GM10248 (cell line): Measurements from ENCODE around the gene ZNF394.
A peak's percentile ranks its signal among the peaks of the same experiment; 100 is the strongest.
"Not testable (repeated sequence)": the region's sequence is repeated elsewhere in the genome, so short reads cannot be mapped to it uniquely, and the experiment has no call there.

Source experiments
- CTCF ChIA-PET: fragments of 300-600 bp; sonication (Branson Sonifier 250); formaldehyde crosslinking; extraction: SDS; loops from one replicate; lab custom pipeline; 2021; ENCODE audit warnings: antibody characterized with exemption; lab: Yijun Ruan, JAX
- POLR2A ChIA-PET: fragments of 350-650 bp; sonication (Branson Sonifier 250); formaldehyde crosslinking; extraction: SDS; loops from one replicate; lab custom pipeline; 2020; ENCODE audit warnings: antibody characterized with exemption; lab: Yijun Ruan, JAX
- DNase-seq: peaks from one replicate; pipeline ENCODE4 v3.0.0; 2012; ENCODE audit errors: extremely low spot score
- CTCF ChIP-seq: IDR thresholded peaks from 2 replicates; pipeline ENCODE4 v1.5.1; 2012; ENCODE audit warnings: mild to moderate bottlenecking, low read depth; ENCODE audit errors: extremely low read depth, missing control alignments, control extremely low read depth

The ZNF394 gene

GRCh38 chr7:99499721-99500636, at the start of gene ZNF394:
Gene ZNF394 (minus strand): TSS chr7:99500281. CDS start chr7:99500093, 188 bp downstream.
- POLR2A ChIA-PET: interaction anchor here (1.1 to 1.4 kb wide), 3 partner anchors 9 to 61 kb away, joined by 3 to 12 read pairs (median 4); partner anchors contain the start of gene ZNF655
- DNase-seq: peak; percentile 90
- no peak for TF ChIP-seq CTCF
- CTCF ChIA-PET: no interaction called here

DNA sequence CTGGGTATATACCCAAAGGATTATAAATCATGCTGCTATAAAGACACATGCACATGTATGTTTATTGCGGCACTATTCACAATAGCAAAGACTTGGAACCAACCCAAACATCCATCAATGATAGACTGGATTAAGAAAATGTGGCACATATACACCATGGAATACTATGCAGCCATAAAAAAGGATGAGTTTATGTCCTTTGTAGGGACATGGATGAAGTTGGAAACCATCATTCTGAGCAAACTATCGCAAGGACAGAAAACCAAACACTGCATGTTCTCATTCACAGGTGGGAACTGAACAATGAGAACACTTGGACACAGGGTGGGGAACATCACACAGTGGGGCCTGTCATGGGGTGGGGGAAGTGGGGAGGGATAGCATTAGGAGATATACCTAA, 49.5 kb upstream of the ZNF394 start:
- POLR2A ChIA-PET, CTCF ChIA-PET, DNase-seq: not testable (repeated sequence)

GRCh38 chr7:99545308-99545707, 45.2 kb upstream of the ZNF394 start:
- CTCF ChIA-PET: interaction anchor here (1.0 kb wide), 1 partner anchor 13 kb away, joined by 4 read pairs; no protein-coding TSS in a partner anchor
- DNase-seq, POLR2A ChIA-PET: not testable (repeated sequence)

GRCh38 chr7:99543916-99544315, 43.8 kb upstream of the ZNF394 start:
- DNase-seq: no peak
- ChIA-PET POLR2A (no interaction called here), CTCF (no interaction called here)
- TF ChIP-seq CTCF: no peak

DNA sequence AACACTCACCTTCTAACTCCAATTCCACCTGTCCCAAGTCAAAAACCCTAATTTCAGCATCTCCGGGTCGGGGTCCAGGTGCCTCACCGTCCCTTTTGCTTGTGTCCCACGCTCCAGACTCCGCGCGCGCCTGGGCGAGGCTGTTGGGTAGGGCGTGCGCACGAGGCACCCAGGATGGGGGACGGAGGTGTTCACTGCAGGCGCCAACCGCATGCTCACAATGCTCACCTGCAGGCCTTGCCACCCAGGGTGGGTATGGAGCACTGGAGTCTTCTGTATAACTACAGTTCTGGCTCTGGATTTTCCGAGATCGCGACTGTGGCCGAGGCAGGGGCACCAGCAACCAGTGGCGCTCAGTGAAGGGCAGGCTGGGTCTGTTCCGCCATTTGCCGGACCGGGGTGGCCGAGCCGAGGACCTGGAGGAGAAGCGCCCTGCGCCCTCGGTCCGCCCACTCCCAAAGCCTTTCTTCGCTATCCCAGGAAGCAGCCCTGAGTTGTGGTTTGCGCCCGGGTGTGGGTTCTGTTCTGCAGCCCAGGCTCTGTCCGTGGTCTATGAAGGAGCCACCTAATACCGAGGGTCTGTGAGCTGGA, 43.1 kb upstream of the ZNF394 start:
- no peak for TF ChIP-seq CTCF
- no peak for DNase-seq
- ChIA-PET CTCF (no interaction called here), POLR2A (no interaction called here)

- no peak for DNase-seq
- TF ChIP-seq CTCF: no peak
- ChIA-PET POLR2A (no interaction called here), CTCF (interaction anchor here (1.1 to 1.5 kb wide), 3 partner anchors 15 to 18 kb away, joined by 3 to 5 read pairs (median 4); no protein-coding TSS in a partner anchor)
These were observed 41.1 kb upstream of the ZNF394 start for GRCh38 chr7:99541212-99541611.

DNA sequence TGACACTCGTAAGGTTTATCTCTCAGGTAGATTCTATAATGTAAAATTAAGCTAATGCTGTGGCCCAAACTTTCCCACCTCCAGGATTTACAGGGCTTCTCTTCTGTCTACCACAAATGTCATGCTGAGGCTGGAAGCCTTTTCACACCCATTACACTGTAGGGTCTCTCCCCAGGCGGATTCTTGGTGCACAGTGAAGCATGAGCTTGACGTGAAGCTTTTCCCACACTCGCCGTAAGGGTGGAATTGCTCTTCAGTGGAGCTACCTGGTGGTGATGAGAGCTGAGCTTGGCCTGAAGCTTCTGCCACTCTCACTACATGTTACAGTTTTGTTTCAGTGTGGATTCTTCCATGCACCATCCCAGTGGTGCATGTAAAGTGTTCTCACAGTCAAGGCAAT, 40.5 kb upstream of the ZNF394 start:
- no peak for DNase-seq
- no peak for TF ChIP-seq CTCF
- ChIA-PET POLR2A (interaction anchor here (0.5 kb wide), 1 partner anchor 450 kb away, joined by 3 read pairs; no protein-coding TSS in a partner anchor), CTCF (interaction anchor here (1.1 to 1.5 kb wide), 3 partner anchors 15 to 17 kb away, joined by 3 to 5 read pairs (median 4); no protein-coding TSS in a partner anchor)
